ENCODE measurements around the gene ZNF784. TPM values are rescaled to one million over a fixed set of nuclear protein-coding genes. Genes with fewer than 3 reads are reported as not detected.
A peak's percentile ranks its signal among the peaks of the same experiment; 100 is the strongest.

Gene ZNF784
- polyA plus RNA-seq, 4 donors, result 9.2 to 13.5 (median 11.2) TPM

GRCh38 chr19:55644842-55645511, 20.6 kb upstream of the ZNF784 start:
- no peak for DNase-seq (ENCODE audit: low read depth in 4 of 4, low spot score in 3 of 4)

- DNase-seq (ENCODE audit: low read depth in 4 of 4, low spot score in 3 of 4), result no peak
These were observed 19.9 kb upstream of the ZNF784 start for GRCh38 chr19:55644191-55644833.

GRCh38 chr19:55643887-55644176, 19.5 kb upstream of the ZNF784 start:
- no peak for DNase-seq (ENCODE audit: low read depth in 4 of 4, low spot score in 3 of 4)

GRCh38 chr19:55643003-55643886, 18.9 kb upstream of the ZNF784 start, which contains the start of gene ZNF581:
Gene ZNF581 (plus strand): TSS chr19:55643649. CDS start chr19:55644572, 923 bp downstream.
- peak in 1 of 4 donors; percentile 65 for DNase-seq (ENCODE audit: low read depth in 4 of 4, low spot score in 3 of 4)

GRCh38 chr19:55642153-55643002, 18.0 kb upstream of the ZNF784 start:
- DNase-seq (ENCODE audit: low read depth in 4 of 4, low spot score in 3 of 4), result no peak

GRCh38 chr19:55641426-55642152, 17.2 kb upstream of the ZNF784 start:
- no peak for DNase-seq (ENCODE audit: low read depth in 4 of 4, low spot score in 3 of 4)

GRCh38 chr19:55640577-55641425, 16.4 kb upstream of the ZNF784 start, which contains the start of gene ZNF580:
Gene ZNF580 (plus strand): TSS chr19:55641002. CDS start chr19:55642509, 1,507 bp downstream.
- DNase-seq (ENCODE audit: low read depth in 4 of 4, low spot score in 3 of 4), result peak in 1 of 4 donors; percentile 61

GRCh38 chr19:55640043-55640576, 15.7 kb upstream of the ZNF784 start:
- DNase-seq (ENCODE audit: low read depth in 4 of 4, low spot score in 3 of 4), result peak in 1 of 4 donors; percentile 64

- no peak for DNase-seq (ENCODE audit: low read depth in 4 of 4, low spot score in 3 of 4)
These were observed 14.5 kb upstream of the ZNF784 start for GRCh38 chr19:55638864-55639359.

- no peak for DNase-seq (ENCODE audit: low read depth in 4 of 4, low spot score in 3 of 4)
These were observed 13.2 kb upstream of the ZNF784 start for GRCh38 chr19:55637534-55637933.

- no peak for DNase-seq (ENCODE audit: low read depth in 4 of 4, low spot score in 3 of 4)
These were observed 12.4 kb upstream of the ZNF784 start for GRCh38 chr19:55636723-55637122.

- DNase-seq (ENCODE audit: low read depth in 4 of 4, low spot score in 3 of 4), result no peak
These were observed 11.6 kb upstream of the ZNF784 start for GRCh38 chr19:55635856-55636440.

GRCh38 chr19:55635334-55635717, 11.0 kb upstream of the ZNF784 start:
- no peak for DNase-seq (ENCODE audit: low read depth in 4 of 4, low spot score in 3 of 4)

- no peak for DNase-seq (ENCODE audit: low read depth in 4 of 4, low spot score in 3 of 4)
These were observed 9.5 kb upstream of the ZNF784 start for GRCh38 chr19:55633861-55634260.

GRCh38 chr19:55632463-55632834, 8.1 kb upstream of the ZNF784 start:
- DNase-seq (ENCODE audit: low read depth in 4 of 4, low spot score in 3 of 4), result peak; percentile 81 to 91 (median 88)

GRCh38 chr19:55626350-55626749, 2.0 kb upstream of the ZNF784 start:
- no peak for DNase-seq (ENCODE audit: low read depth in 4 of 4, low spot score in 3 of 4)

GRCh38 chr19:55625004-55625326, 599 bp upstream of the ZNF784 start:
- DNase-seq (ENCODE audit: low read depth in 4 of 4, low spot score in 3 of 4), result no peak

GRCh38 chr19:55623561-55623960, 805 bp downstream of the ZNF784 start:
- no peak for DNase-seq (ENCODE audit: low read depth in 4 of 4, low spot score in 3 of 4)

Measured in right renal pelvis (tissue), 4 donors.